Astrocyte (in vitro differentiated cells and primary cell): ENCODE results near the gene ADGRG2. TPM values are rescaled to one million over a fixed set of nuclear protein-coding genes. Genes with fewer than 3 reads are reported as not detected.

Source experiments
- DNase-seq: peaks from one replicate; pipeline ENCODE4 v3.0.0-alpha.2; 2010; ENCODE audit warnings: low read depth
- FAIRE-seq: peaks from 2 replicates; lab custom pipeline; 2011; peaks lifted over from hg19 to GRCh38; lab: Jason Lieb, UNC
- H2AFZ ChIP-seq: 2 replicates; pipeline ENCODE4 v1.6.0; 2012; ENCODE audit warnings: low read depth, low read length, inconsistent platforms
- H3K27ac ChIP-seq: 2 replicates; pipeline ENCODE4 v1.5.1; 2011; ENCODE audit warnings: low read depth, low read length, inconsistent platforms
- H3K27me3 ChIP-seq: 2 replicates; pipeline ENCODE4 v1.6.0; 2011; ENCODE audit warnings: low read length, inconsistent platforms; ENCODE audit not compliant: insufficient read depth
- H3K36me3 ChIP-seq: 2 replicates; pipeline ENCODE4 v1.5.1; 2011; ENCODE audit warnings: low read length, inconsistent platforms; ENCODE audit not compliant: insufficient read depth
- H3K4me1 ChIP-seq: 2 replicates; pipeline ENCODE4 v1.5.1; 2011; ENCODE audit warnings: low read length, inconsistent platforms; ENCODE audit not compliant: insufficient read depth
- H3K4me2 ChIP-seq: 2 replicates; pipeline ENCODE4 v1.6.0; 2012; ENCODE audit warnings: low read length, inconsistent platforms
- H3K4me3 ChIP-seq: 2 replicates; pipeline ENCODE4 v1.5.1; 2011; ENCODE audit warnings: low read depth, mild to moderate bottlenecking, low read length, inconsistent platforms; ENCODE audit not compliant: insufficient read depth
- H3K79me2 ChIP-seq: 2 replicates; pipeline ENCODE4 v1.6.0; 2012; ENCODE audit warnings: mild to moderate bottlenecking, low read length, inconsistent platforms; ENCODE audit not compliant: insufficient read depth
- H3K9ac ChIP-seq: 2 replicates; pipeline ENCODE4 v1.6.0; 2012; ENCODE audit warnings: mild to moderate bottlenecking, low read length, inconsistent platforms
- H3K9me3 ChIP-seq: 2 replicates; pipeline ENCODE4 v1.5.1; 2012; ENCODE audit warnings: low read depth, mild to moderate bottlenecking, low read length, inconsistent platforms; ENCODE audit not compliant: insufficient read depth
- H4K20me1 ChIP-seq: 2 replicates; pipeline ENCODE4 v1.6.0; 2012; ENCODE audit warnings: low read length, inconsistent platforms; ENCODE audit not compliant: insufficient read depth
- H3K27ac Mint-ChIP-seq: one replicate; pipeline ENCODE4 v1.8.0; 2021; ENCODE audit warnings: mild to moderate bottlenecking, mixed read lengths; ENCODE audit not compliant: unreplicated experiment
- H3K27me3 Mint-ChIP-seq: one replicate; pipeline ENCODE4 v1.8.0; 2021; ENCODE audit warnings: low read depth, mixed read lengths; ENCODE audit not compliant: unreplicated experiment
- H3K36me3 Mint-ChIP-seq: one replicate; pipeline ENCODE4 v1.8.0; 2021; ENCODE audit warnings: low read depth, mixed read lengths; ENCODE audit not compliant: unreplicated experiment
- H3K4me1 Mint-ChIP-seq: one replicate; pipeline ENCODE4 v1.8.0; 2021; ENCODE audit warnings: low read depth, mixed read lengths; ENCODE audit not compliant: unreplicated experiment
- H3K4me3 Mint-ChIP-seq: one replicate; pipeline ENCODE4 v1.8.0; 2021; ENCODE audit warnings: mild to moderate bottlenecking, moderate library complexity, mixed read lengths; ENCODE audit not compliant: unreplicated experiment
- H3K9me3 Mint-ChIP-seq: one replicate; pipeline ENCODE4 v1.8.0; 2021; ENCODE audit warnings: mild to moderate bottlenecking, mixed read lengths; ENCODE audit not compliant: unreplicated experiment
- EZH2 ChIP-seq: IDR thresholded peaks from 2 replicates; pipeline ENCODE4 v1.6.1; 2012; ENCODE audit warnings: mild to moderate bottlenecking, low read length, inconsistent platforms; ENCODE audit not compliant: insufficient read depth
- total RNA-seq: library from RNA; stranded (reverse); gene quantifications from 2 replicates; pipeline ENCODE4 v1.2.1, GENCODE V29; 2021
- TF ChIP-seq, protein P1 (sequence below): IDR thresholded peaks from 2 replicates; pipeline ENCODE4 v1.5.1; 2011; ENCODE audit warnings: low read depth, mild to moderate bottlenecking, inconsistent platforms, low read length, moderate library complexity; ENCODE audit not compliant: insufficient read depth

ADGRG2 gene
- total RNA-seq, 1 donor from 2014 or later: 0.09 TPM

- H3K9me3 Mint-ChIP-seq: no peaks in the 10 kb centered on the region
- Histone ChIP-seq H3K27ac (no peak overlapping the region), H4K20me1 (no peaks in the 10 kb centered on the region), H3K4me3 (no peak overlapping the region), H3K4me2 (no peak overlapping the region), H3K9me3 (no peaks in the 10 kb centered on the region), H2AFZ (no peak overlapping the region), H3K27me3 (no peaks in the 10 kb centered on the region), H3K79me2 (no peaks in the 10 kb centered on the region), H3K4me1 (peaks cover 6% of the 10 kb centered on the region), H3K36me3 (no peaks in the 10 kb centered on the region), H3K9ac (no peak overlapping the region)
- no peak overlapping the region for H3K27ac Mint-ChIP-seq
- no peak overlapping the region for H3K4me3 Mint-ChIP-seq
- no peak for TF ChIP-seq EZH2
- TF ChIP-seq, protein P1, sequence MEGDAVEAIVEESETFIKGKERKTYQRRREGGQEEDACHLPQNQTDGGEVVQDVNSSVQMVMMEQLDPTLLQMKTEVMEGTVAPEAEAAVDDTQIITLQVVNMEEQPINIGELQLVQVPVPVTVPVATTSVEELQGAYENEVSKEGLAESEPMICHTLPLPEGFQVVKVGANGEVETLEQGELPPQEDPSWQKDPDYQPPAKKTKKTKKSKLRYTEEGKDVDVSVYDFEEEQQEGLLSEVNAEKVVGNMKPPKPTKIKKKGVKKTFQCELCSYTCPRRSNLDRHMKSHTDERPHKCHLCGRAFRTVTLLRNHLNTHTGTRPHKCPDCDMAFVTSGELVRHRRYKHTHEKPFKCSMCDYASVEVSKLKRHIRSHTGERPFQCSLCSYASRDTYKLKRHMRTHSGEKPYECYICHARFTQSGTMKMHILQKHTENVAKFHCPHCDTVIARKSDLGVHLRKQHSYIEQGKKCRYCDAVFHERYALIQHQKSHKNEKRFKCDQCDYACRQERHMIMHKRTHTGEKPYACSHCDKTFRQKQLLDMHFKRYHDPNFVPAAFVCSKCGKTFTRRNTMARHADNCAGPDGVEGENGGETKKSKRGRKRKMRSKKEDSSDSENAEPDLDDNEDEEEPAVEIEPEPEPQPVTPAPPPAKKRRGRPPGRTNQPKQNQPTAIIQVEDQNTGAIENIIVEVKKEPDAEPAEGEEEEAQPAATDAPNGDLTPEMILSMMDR: no peak
- no peaks in the 10 kb centered on the region for H3K36me3 Mint-ChIP-seq
- no peaks in the 10 kb centered on the region for H3K27me3 Mint-ChIP-seq
- H3K4me1 Mint-ChIP-seq: peaks cover 8% of the 10 kb centered on the region
- DNase-seq (no peak), FAIRE-seq (peak; percentile 87)
Observed at GRCh38 chrX:18992829-18993228, 129.4 kb downstream of the ADGRG2 start.

DNA sequence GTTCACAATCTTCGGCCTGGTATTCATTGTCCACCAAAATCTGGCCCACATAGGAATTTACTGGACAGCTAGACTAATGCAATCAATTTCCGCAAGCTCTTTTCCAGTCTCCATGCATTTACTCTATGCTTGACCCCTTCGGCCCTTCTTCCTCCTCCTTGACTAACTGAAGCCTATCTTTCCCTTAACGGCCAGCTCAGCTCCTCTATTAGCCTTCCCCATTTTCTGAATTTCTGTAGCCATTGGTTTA is 137.2 kb downstream of the ADGRG2 start:
- H3K27me3 Mint-ChIP-seq: no peaks in the 10 kb centered on the region
- DNase-seq (no peak), FAIRE-seq (no peak)
- Histone ChIP-seq H3K36me3 (no peaks in the 10 kb centered on the region), H2AFZ (peak overlapping the region; percentile 85), H3K4me1 (peaks cover 5% of the 10 kb centered on the region), H3K79me2 (no peaks in the 10 kb centered on the region), H3K4me3 (peak overlapping the region; percentile 81), H4K20me1 (no peaks in the 10 kb centered on the region), H3K27me3 (no peaks in the 10 kb centered on the region), H3K9me3 (no peaks in the 10 kb centered on the region), H3K4me2 (peak overlapping the region; percentile 91), H3K9ac (peak overlapping the region; percentile 84), H3K27ac (peak overlapping the region; percentile 83)
- TF ChIP-seq EZH2: no peak
- TF ChIP-seq, protein P1: no peak
- H3K27ac Mint-ChIP-seq: peak overlapping the region; percentile 4
- H3K36me3 Mint-ChIP-seq: no peaks in the 10 kb centered on the region
- H3K4me1 Mint-ChIP-seq: no peaks in the 10 kb centered on the region
- no peaks in the 10 kb centered on the region for H3K9me3 Mint-ChIP-seq
- H3K4me3 Mint-ChIP-seq: peak overlapping the region; percentile 91

- Histone ChIP-seq H3K27me3 (no peaks in the 10 kb centered on the region), H2AFZ (peak overlapping the region; percentile 85)
- FAIRE-seq: no peak
Observed at GRCh38 chrX:18984381-18985185, 137.7 kb downstream of the ADGRG2 start.

More at GRCh38 chrX:18984381-18985185, 137.7 kb downstream of the ADGRG2 start:
- H3K9me3 Mint-ChIP-seq: no peaks in the 10 kb centered on the region
- Histone ChIP-seq H3K4me3 (peak overlapping the region; percentile 81), H3K9me3 (no peaks in the 10 kb centered on the region), H4K20me1 (no peaks in the 10 kb centered on the region), H3K9ac (peak overlapping the region; percentile 84), H3K4me1 (peaks cover 5% of the 10 kb centered on the region), H3K79me2 (no peaks in the 10 kb centered on the region), H3K4me2 (peak overlapping the region; percentile 91), H3K36me3 (no peaks in the 10 kb centered on the region), H3K27ac (peak overlapping the region; percentile 83)
- peak overlapping the region; percentile 4 for H3K27ac Mint-ChIP-seq
- TF ChIP-seq, protein P1: no peak
- TF ChIP-seq EZH2: no peak
- DNase-seq: peak; percentile 39
- H3K4me1 Mint-ChIP-seq: no peaks in the 10 kb centered on the region
- peak overlapping the region; percentile 91 for H3K4me3 Mint-ChIP-seq
- no peaks in the 10 kb centered on the region for H3K36me3 Mint-ChIP-seq
- no peaks in the 10 kb centered on the region for H3K27me3 Mint-ChIP-seq
